HG02610 (cell line): ENCODE results near the gene UGGT1.

Experiments
- ATAC-seq: cut with Tn5 transposase; IDR thresholded peaks from one replicate; pipeline ENCODE4 v1.9.1; 2021; ENCODE audit warnings: mild to moderate bottlenecking, moderate library complexity; ENCODE audit not compliant: unreplicated experiment

UGGT1 gene, protein sequence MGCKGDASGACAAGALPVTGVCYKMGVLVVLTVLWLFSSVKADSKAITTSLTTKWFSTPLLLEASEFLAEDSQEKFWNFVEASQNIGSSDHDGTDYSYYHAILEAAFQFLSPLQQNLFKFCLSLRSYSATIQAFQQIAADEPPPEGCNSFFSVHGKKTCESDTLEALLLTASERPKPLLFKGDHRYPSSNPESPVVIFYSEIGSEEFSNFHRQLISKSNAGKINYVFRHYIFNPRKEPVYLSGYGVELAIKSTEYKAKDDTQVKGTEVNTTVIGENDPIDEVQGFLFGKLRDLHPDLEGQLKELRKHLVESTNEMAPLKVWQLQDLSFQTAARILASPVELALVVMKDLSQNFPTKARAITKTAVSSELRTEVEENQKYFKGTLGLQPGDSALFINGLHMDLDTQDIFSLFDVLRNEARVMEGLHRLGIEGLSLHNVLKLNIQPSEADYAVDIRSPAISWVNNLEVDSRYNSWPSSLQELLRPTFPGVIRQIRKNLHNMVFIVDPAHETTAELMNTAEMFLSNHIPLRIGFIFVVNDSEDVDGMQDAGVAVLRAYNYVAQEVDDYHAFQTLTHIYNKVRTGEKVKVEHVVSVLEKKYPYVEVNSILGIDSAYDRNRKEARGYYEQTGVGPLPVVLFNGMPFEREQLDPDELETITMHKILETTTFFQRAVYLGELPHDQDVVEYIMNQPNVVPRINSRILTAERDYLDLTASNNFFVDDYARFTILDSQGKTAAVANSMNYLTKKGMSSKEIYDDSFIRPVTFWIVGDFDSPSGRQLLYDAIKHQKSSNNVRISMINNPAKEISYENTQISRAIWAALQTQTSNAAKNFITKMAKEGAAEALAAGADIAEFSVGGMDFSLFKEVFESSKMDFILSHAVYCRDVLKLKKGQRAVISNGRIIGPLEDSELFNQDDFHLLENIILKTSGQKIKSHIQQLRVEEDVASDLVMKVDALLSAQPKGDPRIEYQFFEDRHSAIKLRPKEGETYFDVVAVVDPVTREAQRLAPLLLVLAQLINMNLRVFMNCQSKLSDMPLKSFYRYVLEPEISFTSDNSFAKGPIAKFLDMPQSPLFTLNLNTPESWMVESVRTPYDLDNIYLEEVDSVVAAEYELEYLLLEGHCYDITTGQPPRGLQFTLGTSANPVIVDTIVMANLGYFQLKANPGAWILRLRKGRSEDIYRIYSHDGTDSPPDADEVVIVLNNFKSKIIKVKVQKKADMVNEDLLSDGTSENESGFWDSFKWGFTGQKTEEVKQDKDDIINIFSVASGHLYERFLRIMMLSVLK (N-terminal part only)

DNA sequence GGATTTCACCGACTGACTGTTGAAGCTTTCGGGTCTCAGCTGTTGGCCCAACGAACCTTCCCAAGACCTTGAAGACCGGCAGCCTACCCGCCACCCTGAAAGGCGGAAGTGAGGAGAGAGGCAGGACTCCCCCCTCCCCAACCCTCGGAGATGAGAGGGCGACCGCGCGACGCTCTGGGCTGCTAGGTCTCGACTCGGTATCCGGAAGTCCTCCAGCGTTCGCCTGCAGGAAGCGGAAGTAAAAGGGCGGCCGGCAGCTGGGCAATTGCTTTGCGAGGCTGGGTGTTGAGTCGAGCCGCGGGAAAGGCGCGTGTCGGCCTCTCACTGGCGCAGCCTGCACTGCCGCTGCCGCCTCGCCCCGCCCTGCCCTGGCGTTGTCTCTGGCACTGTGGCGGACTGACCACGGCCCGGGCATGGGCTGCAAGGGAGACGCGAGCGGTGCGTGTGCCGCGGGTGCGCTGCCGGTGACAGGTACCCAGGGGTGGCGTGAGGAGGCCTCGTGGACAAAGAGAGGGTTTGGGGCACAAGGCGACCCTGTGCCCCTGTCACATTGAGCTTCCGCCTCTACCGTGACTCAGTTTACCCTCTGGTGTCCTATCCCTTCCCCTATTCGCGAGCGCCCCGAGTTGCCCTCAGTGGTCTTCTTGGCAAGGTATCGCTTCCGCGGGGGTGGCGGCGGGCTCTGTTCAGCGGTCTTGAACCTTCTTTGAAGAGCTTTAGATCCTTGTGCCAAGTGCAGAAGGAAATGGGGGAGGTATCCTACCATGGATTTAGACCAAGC lies at the start of gene UGGT1:
Gene UGGT1, plus strand, starts transcription at position 256 of the 781 bp plus-strand sequence. Its CDS starts 158 bp downstream, at position 414.
- ATAC-seq: peak; percentile 94

GRCh38 chr2:128041561-128041960 lies 49.4 kb upstream of the UGGT1 start:
- no peak for ATAC-seq

GRCh38 chr2:128043041-128043440 lies 48.0 kb upstream of the UGGT1 start:
- no peak for ATAC-seq

DNA sequence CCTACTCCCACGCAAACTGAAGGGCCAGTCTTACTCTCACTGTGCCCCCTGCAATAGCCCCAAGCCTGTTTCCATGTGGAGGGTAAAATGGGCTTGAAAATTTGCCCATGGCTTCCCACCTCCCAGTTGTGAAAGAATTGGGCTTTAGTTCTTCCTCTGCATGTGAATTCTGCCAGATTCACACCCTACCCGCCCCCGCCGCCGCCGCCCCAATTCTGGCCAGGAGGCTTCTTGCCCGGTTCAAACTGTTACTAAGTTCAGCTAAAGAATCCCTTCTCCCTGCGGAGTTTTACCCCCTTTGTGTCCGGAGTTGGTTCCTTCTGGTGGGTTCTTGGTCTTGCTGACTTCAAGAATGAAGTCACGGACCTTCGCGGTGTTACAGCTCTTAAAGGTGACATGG lies 37.7 kb upstream of the UGGT1 start:
- no peak for ATAC-seq

DNA sequence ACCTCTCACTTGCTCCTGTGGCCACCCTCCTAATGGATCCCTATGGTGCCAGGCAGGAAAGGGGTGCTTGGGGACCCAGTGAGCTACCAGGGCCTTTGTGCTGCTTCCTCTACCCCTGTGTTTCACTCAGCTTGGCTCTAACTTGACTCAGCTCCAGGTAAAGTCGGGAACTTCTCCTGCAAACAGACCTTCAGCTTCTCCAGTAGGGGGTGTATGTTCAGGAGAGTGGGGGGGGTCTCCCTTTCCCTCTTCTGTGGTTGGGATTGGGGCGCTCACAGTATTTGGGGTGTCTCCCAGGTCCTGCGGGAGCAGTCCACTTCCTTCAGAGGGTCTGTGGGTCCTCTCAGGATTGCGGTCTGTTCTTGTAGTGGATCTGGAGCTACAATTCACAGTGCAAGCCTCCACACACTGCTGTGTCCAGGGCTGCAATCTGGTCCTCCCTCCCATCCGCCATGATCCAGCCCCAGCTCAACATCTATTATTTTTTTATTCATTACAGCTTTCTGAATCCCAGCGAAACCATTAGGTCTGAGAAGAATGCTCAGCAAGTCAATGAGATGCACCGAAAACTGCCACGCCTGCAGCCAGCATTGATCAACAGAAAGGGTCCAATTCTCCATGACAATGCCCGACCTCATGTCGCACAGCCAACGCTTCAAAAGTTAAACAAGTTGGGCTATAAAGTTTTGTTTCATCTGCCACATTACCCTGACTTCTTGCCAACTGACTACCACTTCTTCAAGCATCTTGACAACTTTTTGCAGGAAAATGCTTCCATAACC lies 36.7 kb upstream of the UGGT1 start:
- ATAC-seq: no peak

DNA sequence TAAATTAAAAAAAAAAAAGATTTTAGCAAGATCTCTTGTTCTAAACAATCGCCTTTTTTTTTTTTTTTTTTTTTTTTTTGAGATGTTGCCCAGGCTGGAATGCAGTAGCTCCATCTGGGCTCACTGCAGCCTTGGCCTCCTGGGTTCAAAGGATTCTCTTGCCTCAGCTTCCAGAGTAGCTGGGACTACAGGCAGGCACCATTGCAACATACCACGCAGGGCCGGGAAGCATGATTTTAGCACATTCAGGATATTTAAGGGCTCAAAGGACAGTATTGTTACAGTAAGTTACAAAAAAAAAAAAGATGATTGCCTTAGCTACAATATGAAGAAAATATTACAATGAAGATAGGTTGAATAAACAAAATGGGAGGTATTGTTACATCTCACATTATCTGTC lies 33.7 kb upstream of the UGGT1 start:
- no peak for ATAC-seq

DNA sequence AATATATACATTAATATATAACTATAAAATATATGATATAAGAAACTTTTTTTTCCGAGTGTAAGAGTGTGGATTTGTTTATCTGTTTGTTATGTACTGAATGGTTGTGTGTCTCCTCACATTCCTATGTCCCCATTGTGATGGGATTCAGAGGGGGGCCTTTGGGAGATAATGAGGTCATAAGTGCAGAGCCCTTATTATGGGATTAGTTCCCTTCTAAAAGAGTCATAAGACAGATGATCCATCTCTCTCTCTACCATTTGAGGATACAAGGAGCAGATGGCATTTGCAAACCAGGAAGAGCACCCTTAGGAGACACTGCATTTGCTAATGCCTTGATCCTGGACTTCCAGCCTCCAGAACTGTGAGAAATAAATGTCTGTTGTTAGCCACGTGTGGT lies 32.9 kb upstream of the UGGT1 start:
- no peak for ATAC-seq

DNA sequence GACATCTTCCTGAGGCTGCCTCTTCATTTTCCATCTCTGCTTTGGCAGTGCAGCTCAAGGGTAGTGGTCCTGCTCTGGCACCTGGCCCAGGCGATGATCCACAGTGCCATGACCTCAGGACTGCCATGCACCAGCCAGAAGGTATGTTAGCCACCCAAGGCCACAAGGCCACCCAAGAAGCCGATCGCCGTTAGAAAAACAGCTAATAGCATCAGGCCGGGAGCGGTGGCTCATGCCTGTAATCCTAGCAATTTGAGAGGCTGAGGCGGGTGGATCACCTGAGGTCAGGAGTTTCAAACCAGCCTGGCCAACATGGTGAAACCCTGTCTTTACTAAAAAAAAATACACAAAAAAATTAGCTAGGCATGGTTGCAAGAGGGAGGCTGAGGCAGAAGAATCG lies 28.4 kb upstream of the UGGT1 start:
- ATAC-seq: no peak

DNA sequence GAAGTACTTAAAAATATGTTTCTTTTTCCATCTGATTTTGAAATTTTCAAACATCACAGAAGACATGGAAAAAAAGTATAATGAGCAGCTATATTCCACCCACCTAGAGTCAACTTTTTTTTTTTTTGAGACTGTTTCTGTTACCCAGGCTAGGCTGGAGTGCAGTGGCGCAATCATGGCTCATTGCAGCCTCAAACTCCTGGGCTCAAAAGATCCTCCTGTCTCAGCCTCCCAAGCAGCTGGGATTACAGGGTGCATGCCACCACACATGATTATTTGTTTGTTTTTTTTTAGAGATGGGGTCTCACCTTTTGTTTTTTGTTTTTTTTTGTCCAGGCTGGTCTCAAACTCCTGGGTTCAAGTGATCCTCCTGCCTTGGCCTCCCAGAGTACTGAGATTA lies 26.6 kb upstream of the UGGT1 start:
- ATAC-seq: no peak

GRCh38 chr2:128069769-128070168 lies 21.2 kb upstream of the UGGT1 start:
- no peak for ATAC-seq

DNA sequence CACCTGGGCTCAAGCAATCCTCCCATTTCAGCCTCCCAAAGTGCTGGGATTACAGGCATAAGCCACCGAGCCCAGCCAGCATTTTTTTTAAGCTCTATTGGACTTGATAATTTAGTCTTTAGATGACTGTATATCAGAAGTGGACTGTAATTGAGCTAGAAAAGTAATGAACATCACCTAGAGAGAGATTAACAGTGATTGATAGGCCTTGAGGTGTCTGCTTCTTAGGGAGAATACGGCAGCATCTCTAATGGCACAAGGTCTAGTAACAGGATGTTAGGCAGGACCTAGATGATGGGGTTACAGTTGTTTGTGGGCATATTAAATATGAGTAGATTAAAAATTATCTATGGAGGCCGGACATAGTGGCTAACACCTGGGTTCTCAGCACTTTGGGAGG lies 17.7 kb upstream of the UGGT1 start:
- ATAC-seq: no peak

DNA sequence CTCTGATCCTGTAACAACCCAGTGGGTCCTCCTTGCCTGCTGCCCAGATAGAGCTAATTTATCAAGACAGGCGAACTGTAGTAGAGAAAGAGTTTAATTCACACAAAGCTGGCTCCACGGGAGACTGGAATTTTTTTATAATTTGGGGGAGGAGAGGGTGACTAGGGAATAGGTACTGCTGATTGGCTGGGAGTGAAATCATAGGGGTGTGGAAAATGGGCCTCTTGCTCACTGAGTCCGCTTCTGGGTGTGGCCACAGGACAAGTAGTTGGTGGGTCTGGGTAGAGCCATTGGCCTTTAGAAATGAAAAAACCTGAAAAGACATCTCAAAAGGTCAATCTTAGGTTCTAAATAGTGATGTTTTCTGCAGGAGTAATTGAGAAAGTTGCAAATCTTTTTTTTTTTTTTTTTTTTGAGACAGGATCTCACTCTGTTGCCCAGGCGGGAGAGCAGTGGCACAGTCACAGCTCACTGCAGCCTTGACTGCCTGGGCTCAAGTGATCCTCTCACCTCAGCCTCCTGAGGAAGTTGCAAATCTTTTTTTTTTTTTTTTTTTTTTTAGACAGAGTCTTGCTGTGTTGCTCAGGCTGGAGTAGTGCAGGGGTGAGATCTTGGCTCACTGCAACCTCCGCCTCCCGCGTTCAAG lies 14.4 kb upstream of the UGGT1 start:
- no peak for ATAC-seq

DNA sequence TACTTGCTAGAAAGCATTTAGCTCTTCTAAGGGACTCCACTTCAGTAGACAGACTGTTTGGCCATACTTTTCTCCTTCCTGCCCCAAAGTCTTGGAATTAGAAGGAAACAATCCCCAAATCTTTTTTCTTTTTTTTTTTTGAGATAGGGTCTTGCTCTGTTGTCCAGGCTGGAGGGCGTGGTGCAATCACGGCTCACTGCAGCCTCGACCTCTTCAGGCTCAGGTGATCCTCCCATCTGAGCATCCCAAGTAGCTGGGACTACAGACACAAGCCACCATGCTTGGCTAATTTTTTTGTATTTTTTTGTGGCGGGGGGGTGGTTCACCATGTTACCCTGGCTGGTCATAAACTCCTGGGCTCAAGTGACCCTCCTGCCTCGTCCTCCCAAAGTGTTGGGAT lies 6.2 kb upstream of the UGGT1 start:
- no peak for ATAC-seq

DNA sequence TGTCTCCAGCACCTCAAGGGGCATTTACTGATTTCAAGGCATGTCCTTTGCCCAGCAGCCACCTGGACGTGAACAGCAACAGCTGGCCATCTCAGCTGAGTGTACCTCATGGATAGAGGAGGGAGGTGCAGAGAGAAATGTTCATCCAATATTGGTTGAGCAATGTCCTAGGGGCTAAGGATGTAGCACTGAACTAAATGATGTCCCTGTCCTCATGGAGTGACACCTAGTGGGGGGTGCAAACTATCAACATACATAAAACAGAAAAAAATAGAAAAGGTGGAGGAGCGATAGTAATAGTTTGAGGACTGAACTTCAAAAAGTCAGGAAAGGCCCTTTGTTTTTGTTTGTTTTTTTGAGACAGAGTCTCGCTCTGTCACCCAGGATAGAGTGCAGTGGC lies 4.8 kb upstream of the UGGT1 start:
- ATAC-seq: no peak

DNA sequence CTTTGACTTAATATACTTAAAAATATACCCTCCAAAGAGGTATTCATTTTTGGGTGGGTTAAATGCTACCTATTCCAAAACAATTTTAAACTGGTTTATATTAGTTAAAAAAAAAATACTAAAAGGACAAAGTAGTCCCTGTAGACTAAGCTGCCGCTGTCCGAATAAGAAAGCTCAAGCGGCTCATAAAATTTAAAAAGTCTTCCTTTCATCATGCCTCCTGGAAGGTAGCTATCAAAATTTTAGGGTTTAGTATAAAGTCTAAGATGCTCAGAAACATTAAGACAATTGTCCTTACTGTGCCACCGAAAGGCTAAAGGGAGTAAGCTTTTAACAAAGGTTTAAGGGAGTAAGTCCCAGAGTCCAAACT lies 440 bp upstream of the UGGT1 start:
- ATAC-seq: peak; percentile 2

DNA sequence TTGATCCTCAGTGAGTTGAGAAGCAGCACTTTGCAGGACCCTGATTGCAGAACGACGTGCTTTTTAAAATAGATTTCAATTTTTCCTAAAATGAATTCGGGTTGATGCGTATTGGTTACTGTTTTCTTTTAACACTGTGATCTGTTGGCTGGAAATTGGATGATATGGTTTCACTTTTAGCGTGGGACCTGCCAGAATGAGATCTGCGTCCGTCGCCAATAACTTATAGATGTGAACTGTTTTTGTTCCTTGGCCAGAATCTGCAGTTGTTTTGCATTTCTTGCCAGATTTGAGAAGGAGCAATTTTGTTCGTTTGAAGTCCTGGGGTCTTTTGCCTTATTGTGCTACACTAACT lies 703 bp downstream of the UGGT1 start:
- no peak for ATAC-seq

DNA sequence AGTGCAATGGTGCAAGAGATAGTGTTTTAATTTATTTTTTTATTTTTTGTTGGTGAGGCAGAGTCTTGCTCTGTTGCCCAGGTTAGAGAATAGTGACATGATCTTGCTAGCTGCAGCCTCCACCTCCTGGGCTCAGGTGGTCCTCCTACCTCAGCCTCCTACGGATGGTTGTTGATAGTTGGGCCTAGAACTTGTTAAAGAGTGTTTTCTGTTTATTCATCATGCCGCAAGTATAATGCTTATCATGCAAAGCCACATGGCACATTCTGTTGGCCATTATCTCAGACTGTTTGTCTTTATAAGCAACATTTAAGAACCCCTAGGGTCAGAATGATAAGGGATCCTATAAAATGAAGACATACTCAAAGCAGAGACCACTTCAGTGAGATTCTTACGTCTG lies 1.7 kb downstream of the UGGT1 start:
- ATAC-seq: no peak

- ATAC-seq: no peak
Observed at GRCh38 chr2:128093762-128094161, 2.8 kb downstream of the UGGT1 start.

- ATAC-seq: no peak
Observed at GRCh38 chr2:128095201-128095600, 4.2 kb downstream of the UGGT1 start.
